NOMO-1 (cell line): Measurements from ENCODE around the gene OR52N5.
A peak's percentile ranks its signal among the peaks of the same experiment; 100 is the strongest.

Experiments
- DNase-seq, 2 experiments: peaks; one replicate each; lab custom pipeline; 2025; ENCODE audit not compliant: unreplicated experiment in 2 of 2; lab: John Stamatoyannopoulos, UW

Gene OR52N5

GRCh38 chr11:5783255-5783654 is at the start of gene OR52N5:
Gene OR52N5, minus strand, starts transcription at chr11:5783355. Its CDS starts 4,721 bp downstream, at chr11:5778634.
- DNase-seq: no peak

DNA sequence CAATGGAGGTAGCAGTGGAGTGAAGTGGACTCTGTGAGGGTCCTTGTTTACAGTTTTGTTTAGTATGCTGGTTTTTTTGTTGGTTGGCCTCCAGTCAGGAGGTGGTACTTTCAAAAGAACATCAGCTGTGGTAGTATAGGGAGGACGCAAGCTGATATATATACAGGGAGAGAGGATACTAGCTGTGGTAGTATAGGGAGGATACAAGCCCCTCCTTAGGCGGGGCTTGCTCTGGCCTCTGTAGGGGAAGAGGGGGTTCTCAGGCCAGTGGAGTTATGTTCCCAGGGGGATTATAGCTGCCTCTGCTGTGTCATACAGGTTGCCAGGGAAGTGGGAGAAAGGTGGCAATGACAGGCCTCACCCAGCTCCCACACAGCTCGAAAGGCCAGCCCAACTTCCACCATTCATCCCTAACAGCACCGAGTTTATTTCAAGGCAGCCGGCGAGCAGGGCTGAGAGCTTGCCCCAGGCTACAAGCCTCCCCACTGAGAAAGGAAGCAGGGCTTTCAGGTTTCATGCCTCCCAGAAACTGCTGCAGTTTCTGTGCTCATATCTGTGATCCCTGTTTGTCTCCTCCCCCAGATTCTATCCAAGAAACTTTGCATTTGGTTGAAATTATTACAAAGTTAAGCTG is 48.2 kb upstream of the OR52N5 start:
- no peak for DNase-seq

DNA sequence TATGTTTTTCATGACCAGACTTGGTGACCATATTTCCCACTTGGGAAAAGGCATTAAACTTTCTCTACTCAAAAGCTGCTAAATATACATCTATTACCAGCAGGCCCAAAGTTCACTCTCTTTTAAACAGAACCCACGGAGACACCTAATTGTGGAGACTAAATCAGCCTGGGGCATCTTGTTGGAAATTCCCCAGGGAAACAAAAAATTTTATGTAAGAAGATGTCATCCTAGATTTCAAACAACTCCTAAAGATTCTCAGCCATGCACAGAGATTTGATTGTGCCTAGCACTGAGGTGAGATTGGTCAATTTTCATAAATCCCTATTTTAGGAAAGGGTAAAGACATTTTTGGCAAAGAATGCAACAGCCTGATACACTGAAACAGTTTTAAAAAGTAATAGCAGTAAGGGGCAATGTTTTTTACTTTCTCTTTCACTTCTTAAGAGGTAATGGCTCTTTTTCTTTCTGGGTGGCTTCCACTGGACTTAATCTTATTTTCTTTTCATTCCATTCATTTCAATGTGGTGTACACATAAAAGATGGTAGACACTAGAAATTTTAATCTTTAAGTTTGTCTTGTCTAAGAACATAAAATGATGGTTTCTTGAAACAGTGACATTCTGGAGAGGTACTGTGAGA is 35.2 kb upstream of the OR52N5 start:
- DNase-seq: peak in 1 of 2 experiments; percentile 43

GRCh38 chr11:5815534-5815933 is 32.4 kb upstream of the OR52N5 start:
- peak; percentile 56 to 85 for DNase-seq

DNA sequence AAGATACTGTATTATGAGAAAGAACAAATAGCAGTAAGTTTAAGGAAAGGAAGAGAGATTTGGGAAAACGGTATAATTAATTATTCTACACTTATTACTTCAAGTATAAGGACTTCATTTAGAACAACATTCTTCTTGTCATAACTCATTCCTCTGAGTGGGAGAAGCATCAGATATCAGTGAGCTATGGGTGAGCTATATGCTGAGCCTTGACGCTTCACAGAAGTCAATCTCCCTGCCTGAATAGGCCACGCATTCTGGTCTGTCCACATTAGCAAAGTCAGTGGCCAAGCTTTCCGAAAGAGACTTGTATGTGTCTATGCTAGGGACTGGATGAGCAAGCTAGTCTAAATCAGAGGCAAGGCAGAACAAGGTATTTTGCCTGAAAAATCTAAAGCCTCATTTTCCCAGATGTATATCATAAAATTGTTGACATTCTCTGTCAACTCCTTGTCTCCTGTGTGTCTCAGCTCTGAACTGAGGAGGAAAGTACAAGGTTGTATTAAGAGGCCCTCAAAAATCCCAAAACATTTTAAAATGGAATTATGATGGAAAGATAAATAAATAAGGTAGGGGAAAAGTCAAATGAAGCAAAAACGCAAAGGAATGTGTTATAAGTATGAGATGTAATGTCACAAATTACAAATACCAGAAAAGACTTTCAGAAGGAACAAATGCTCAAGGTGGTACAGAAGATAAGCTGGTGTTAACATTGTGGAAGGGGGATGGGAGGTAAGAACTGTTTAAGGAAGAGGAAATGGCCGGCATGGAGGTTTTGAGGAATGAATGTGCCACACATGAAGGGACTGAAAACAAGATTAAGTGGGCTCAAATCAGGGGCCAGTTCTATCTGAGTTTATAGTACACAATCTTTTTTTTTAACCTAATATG is 27.0 kb upstream of the OR52N5 start:
- DNase-seq: no peak

- DNase-seq: peak in 1 of 2 experiments; percentile 10
Measured at GRCh38 chr11:5809122-5809519, 26.0 kb upstream of the OR52N5 start.

DNA sequence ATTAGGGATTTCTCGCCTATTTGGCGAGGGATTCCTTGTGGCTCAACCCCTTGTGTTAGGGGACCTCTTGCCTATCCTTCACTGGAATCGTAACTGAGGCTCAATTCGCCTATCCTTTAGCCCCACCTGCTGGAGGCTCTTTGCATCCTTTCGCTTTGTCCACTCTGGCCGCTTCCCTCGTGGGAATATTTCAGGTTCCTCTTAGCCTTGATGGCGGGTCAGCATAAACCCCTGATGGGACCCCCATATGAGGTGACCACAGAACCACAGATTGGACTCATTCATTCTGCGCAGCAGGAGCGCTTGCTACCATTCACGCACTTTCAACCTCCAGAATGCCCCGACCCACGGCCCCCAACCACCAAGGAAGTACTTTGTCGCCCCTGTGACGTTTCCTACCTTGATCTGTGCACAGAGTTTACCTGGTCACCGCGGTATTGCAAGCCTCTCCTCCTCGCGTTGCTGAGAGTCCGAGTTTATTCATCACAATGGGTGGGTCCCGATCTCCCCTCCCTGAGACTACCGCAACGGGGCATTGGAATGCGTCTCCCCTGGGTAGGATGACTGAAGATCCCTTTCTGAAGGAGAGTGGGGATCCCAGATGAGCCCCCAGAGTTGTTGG is 25.5 kb upstream of the OR52N5 start, which contains the start of gene OR52N2:
Gene OR52N2 (plus strand): TSS at position 425 of the 622 bp plus-strand sequence. CDS start 11,412 bp downstream, outside the sequence.
- peak; percentile 72 to 73 for DNase-seq

GRCh38 chr11:5807580-5807979 is 24.4 kb upstream of the OR52N5 start:
- DNase-seq: no peak

GRCh38 chr11:5803982-5804381 is 20.8 kb upstream of the OR52N5 start:
- DNase-seq: no peak

- no peak for DNase-seq
Measured at GRCh38 chr11:5796541-5796940, 13.4 kb upstream of the OR52N5 start.

- DNase-seq: no peak
Measured at GRCh38 chr11:5791165-5791564, 8.0 kb upstream of the OR52N5 start, which contains the start of gene OR52N1. Gene OR52N1, minus strand, starts transcription at chr11:5791265. Its CDS starts 2,449 bp downstream, at chr11:5788816.

DNA sequence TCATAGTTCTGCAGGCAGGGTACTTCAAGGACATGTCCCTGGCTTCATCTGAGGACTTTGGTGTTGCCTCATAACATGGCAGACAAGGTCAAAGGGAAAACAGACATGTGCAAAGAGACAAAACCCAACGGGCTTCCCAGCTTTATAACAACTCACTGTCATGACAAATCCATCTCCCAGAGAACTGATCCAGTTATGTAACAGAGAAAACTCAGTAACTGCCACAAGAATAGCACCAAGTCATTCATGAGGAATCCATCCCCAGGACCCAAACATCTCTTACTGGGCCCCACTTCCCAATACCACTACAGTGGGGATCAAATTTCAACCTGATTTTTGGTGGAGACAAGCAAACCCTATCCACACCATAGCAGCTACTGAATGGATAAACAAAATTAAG is 16.1 kb downstream of the OR52N5 start:
- no peak for DNase-seq

DNA sequence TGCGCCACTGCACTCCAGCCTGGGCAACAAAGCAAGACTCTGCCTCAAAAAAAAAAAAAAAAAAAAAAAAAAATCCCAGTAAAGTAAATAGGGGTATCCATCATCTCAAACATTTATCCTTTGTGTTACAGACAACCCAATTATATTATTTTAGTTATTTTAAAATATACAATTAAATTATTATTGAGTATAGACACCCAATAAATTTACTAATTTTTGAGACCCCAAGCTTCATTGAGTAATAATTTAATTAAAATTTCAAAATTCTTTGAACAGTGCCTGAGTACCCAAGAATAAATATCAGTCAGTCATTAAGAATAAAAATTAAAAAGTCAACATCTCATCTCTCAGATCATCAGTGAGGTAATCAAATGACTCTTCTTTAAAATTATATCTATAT is 29.2 kb downstream of the OR52N5 start, which contains the start of gene OR52N4:
Gene OR52N4 (plus strand): TSS at position 301 of the 400 bp plus-strand sequence. CDS start 498 bp downstream, outside the sequence.
- DNase-seq: no peak

GRCh38 chr11:5749836-5750235 is 33.3 kb downstream of the OR52N5 start:
- no peak for DNase-seq

GRCh38 chr11:5746614-5747013 is 36.5 kb downstream of the OR52N5 start:
- DNase-seq: no peak

DNA sequence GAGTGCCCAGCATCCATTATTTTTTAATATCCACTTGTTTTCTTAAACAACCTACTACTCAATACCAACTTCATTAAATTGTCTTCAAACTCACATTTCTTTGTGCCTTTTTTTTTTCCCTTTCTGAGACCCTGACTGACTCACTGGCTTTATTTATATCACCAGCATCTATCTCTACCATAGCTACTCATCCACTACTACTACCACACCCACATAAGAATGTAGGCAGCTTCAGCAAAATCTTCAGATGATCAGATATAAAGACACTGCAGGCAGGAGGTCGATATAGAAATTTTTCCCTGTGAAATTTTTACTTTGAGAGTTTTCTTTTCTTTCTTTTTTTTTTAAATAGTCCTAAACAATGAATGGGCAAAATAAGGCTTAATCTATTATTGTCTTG is 44.7 kb downstream of the OR52N5 start:
- no peak for DNase-seq

- DNase-seq: no peak
Measured at GRCh38 chr11:5737670-5738392, 45.3 kb downstream of the OR52N5 start.

- no peak for DNase-seq
Measured at GRCh38 chr11:5737091-5737490, 46.1 kb downstream of the OR52N5 start.

DNA sequence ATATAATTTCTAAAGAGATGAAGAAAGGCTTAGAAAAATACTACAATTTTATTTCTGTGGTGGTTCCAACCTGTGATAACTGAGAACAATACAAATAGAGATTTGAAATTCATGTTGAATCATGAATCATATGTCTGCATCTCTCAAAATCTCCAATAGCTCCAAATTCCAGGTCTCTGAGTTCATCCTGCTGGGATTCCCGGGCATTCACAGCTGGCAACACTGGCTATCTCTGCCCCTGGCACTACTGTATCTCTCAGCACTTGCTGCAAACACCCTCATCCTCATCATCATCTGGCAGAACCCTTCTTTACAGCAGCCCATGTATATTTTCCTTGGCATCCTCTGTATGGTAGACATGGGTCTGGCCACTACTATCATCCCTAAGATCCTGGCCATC is 46.8 kb downstream of the OR52N5 start, which contains the start of gene OR56B1:
Gene OR56B1 (plus strand): TSS at position 53 of the 400 bp plus-strand sequence. CDS start 69 bp downstream, at position 122.
- DNase-seq: no peak

DNA sequence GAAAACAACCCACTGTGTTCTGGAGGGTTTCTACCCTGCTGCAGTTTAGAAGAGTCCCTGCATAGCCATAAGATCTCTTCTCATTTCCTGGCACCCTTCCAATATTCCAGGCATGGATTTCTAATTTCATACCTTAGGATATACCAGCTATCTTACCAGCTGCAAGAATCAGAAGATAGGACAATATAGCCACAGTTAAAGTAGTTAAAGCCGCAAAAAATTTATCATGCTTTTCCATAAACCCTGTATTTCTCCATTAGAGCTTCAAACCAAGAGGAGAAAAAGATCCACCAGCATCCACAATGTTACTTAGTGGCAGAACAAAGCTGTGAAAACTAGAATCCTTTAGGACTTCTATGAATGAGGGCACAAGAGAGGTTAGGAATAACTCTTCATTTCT is 55.5 kb downstream of the OR52N5 start:
- DNase-seq: no peak
